GM12872 (cell line): ENCODE results near the gene SLC5A1.

Experiments used
- TF ChIP-seq, protein P1 (sequence below): IDR thresholded peaks from 3 replicates; pipeline ENCODE4 v1.5.1; 2011; ENCODE audit warnings: low read depth, mild to moderate bottlenecking, low read length, moderate library complexity; ENCODE audit not compliant: insufficient read depth

Gene SLC5A1

GRCh38 chr22:32120603-32121002, 77.5 kb downstream of the SLC5A1 start:
- TF ChIP-seq, protein P1, sequence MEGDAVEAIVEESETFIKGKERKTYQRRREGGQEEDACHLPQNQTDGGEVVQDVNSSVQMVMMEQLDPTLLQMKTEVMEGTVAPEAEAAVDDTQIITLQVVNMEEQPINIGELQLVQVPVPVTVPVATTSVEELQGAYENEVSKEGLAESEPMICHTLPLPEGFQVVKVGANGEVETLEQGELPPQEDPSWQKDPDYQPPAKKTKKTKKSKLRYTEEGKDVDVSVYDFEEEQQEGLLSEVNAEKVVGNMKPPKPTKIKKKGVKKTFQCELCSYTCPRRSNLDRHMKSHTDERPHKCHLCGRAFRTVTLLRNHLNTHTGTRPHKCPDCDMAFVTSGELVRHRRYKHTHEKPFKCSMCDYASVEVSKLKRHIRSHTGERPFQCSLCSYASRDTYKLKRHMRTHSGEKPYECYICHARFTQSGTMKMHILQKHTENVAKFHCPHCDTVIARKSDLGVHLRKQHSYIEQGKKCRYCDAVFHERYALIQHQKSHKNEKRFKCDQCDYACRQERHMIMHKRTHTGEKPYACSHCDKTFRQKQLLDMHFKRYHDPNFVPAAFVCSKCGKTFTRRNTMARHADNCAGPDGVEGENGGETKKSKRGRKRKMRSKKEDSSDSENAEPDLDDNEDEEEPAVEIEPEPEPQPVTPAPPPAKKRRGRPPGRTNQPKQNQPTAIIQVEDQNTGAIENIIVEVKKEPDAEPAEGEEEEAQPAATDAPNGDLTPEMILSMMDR = no peak

- TF ChIP-seq, protein P1 = no peak
Measured at GRCh38 chr22:32122899-32123298, 79.8 kb downstream of the SLC5A1 start.

- TF ChIP-seq, protein P1 = peak; percentile 27; the same call in 1 of the 3 replicates
Measured at GRCh38 chr22:32123657-32124056, 80.6 kb downstream of the SLC5A1 start.

DNA sequence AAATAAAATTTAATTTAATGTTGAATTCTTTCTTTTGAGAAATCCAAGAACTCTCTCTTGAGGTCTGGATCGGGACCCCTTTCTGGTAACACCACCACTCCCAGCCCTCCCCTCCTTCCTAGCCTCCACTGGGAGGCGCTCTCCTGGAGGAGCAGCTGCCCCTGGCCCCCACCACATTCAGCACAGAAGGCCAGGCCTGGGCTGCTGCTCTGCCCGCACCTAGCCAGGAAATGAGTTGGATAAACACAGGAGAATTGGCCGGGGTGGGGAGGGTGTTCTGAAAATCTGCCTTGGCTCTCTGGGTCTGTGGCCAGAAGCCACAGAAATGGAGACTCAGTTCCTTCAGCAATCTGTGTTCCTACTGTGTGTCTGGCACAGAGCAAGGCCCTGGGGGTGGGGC, 84.8 kb downstream of the SLC5A1 start:
- TF ChIP-seq, protein P1 = no peak

GRCh38 chr22:32130464-32130863, 87.4 kb downstream of the SLC5A1 start:
- TF ChIP-seq, protein P1 = no peak

GRCh38 chr22:32132126-32132525, 89.1 kb downstream of the SLC5A1 start:
- TF ChIP-seq, protein P1 = no peak

- TF ChIP-seq, protein P1 = no peak
Measured at GRCh38 chr22:32132783-32133182, 89.7 kb downstream of the SLC5A1 start.

DNA sequence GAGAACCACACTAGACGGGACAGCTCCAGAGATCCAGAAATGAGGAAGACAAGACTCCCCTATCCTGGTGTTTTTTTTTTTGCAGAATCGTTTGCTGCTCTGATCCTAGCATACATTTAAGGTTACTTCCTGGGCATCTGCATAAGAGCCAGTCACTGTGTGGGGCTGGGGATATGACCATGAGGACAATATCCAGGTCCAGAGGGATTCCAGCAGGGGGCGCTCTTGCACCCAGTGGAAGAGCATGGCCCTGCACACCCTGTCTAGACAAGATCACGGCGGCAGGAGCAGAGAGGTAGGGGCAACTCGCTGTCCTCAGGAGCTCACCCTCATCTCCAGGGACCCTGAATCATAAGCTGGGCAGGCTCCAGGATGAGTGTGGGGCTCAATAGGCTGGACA, 97.6 kb downstream of the SLC5A1 start:
- TF ChIP-seq, protein P1 = peak; percentile 52
